HG03521 (cell line): ENCODE data around the gene EVA1A.

Experiments
- ATAC-seq: cut with Tn5 transposase; IDR thresholded peaks from one replicate; pipeline ENCODE4 v1.9.1; 2021; ENCODE audit warnings: mild to moderate bottlenecking, moderate library complexity; ENCODE audit not compliant: unreplicated experiment

The EVA1A gene

DNA sequence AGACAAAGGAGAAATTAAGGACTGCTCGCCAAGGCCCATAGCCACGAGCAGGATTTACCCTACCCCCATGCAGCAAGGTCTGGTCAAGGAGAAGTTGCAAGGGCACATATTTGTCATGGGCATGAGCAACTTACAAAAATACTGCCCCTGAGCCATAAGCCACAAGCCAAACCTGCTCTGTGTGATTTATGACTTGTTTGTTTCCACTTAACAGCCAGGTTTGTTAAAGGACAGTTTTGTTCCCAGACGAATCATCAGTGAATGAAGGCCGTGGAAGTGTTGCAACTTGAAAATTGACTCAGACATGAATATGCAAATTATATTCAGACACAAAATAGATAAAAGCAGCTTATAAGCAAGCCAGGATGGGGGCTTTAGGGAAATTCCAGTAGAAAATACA is 31.3 kb upstream of the EVA1A start:
- ATAC-seq, result no peak

DNA sequence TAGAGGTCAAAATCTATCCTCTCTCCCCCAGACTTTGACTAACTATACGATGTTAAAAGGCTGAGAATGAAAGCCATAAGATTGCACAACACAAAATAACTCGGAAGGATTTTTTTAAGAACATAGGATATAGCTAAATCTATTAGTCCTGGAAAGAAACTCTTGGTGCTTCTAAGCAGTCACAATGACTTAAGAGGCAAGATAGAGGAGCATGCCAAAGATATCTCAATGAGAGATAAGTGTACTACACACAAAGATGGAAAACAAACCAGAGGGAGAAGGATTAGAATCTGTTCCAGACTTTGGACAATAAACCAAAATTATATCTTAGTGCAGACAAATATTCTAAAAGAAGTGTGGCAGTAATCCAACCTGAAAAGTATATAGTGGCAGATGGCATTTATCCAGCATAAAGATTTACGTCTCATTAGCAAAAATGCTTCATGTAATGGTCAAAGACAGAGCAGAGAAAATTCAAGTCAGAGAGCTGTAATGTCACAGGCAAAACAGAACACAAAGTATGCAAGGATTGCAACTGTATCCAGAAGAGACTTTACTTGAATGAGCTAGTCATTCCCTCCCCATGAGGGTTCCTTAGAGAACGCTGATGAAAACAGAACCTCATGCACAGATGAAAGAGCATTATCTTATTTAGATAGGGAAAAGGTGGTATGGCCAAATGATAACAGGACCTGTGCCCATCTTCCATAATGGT is 28.8 kb upstream of the EVA1A start:
- ATAC-seq, result no peak

DNA sequence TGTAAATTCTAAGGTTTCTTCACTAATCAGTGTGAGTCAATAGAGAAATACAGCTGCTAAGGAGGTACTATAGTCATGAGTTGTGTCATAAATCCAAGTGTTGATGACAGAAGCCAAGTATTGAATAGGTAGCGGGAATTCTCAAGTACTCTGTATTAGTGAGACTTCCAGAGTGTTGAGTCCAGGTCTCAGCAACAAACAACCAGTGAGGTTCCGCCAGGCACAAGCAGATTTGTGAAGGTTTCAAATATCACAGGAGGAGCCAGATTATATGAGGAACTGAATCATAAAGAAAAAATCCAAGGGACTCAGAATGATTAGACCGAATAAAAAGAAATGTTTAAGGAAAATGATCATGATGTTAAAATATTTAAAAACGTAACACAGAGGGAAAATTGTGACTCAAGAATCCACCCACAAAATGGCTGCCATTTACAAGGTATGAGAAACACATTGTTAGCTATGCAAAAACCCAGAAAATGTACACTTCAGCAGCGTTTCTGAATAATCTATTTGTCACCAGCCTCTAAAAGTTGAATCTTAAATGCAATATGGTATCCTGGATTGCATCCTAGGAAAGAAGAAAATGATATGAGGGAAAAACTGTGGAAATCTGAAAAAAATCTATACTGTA is 27.3 kb upstream of the EVA1A start:
- no peak for ATAC-seq

DNA sequence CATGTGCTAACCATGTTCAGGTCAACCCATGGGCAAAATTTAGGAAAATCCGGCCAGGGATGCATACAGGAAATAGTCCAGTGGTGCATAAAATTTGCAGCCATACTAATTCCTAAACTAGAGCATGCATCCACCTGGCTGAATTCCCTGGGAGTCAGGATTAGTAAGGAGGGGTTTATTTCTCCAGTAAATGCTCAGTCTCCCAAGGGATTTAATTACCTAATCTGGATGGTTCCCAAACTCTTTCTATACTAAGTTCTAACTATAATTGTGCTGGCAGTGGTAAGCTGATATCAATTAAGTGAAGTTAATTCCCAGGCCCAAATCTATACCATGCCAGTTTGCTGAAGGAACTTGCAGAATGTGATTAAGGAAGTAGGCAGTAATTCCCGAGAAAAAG is 26.2 kb upstream of the EVA1A start:
- ATAC-seq, result no peak

DNA sequence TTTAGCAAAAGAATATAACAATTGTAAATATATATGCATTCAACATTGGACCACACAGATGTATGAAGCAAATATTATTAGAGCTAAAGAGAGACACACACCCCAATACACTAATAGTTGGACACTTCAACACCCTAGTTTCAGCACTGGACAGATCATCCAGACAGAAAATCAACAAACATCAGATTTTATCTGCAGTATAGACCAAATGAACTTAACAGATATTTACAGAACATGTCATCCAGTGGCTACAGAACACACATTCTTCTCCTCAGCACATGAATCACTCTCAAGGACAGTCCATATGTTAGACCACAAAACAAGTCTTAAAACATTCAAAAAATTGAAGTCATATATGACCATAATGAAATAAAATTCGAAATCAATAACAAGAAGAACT is 22.1 kb upstream of the EVA1A start:
- ATAC-seq, result no peak

DNA sequence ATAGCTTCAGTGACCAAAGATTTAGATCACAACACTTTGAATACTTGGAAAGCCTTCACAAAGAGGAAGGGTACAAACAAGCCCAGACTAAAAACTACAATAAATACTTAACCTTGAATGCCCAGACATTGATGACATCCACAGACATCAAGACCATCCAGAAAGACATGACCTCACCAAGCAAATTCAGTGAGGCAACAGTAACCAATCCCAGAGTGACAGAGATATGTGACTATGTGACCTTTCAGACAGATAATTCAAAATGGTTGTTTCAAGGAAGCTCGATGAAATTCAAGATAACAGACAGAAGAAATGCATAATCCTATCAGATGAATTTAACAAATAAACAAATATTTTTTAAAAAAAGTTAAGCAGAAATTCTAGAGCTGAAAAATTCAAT is 19.9 kb upstream of the EVA1A start:
- ATAC-seq, result no peak

DNA sequence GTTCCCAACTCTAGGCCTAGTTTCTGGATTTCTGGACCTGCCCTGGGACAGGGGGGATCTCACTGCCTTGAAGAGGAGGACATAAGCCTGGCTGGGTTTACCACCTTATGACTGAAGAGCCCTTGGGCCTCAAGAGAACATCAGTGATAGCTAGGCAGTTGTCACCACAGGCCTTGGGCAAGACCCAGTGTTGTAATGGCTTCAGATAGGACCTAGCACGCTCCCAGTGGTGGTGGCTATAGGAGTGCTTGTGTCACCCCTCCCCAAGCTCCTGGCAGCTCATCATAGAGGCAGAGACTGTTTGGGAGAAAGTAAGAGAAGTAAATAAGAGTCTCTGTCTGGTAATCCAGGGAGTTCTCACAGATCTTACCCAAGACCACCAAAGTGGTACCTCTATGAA is 19.4 kb upstream of the EVA1A start:
- no peak for ATAC-seq

DNA sequence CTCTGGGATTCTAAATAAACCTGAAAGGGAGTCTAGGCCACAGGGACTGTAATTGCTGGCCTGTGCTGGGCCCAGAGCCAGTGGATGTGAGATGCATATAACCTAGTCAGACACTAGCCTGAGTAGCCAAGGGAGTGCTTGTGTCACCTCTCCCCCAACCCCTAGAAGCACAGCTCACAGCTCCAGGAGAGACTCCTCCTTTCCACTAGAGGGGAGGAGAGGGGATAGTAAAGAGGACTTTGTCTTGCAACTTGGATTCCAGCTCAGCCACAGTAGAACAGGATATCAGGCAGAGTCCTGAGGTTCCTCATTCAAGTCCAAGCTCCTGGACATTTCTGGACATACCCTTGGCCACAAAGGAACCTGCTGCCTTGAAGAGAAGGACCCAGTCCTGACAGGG is 18.4 kb upstream of the EVA1A start:
- no peak for ATAC-seq

DNA sequence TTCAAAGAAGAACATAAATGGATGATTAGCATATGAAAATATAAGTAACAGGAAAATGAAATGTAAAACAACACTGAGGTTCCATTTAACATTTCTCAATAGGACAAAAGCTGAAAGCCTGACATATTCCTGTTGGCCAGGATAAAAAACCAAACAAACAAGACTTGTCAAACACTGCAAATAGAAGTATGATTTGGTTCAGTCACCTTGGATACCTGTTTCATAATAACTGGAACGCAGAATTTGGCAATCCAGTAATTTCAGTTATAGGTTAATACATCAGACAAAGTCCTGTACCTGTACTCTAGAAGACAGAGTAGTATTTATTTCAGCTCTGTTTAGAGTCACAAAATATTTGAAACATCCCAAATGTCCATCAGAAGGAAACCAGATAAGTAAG is 16.5 kb upstream of the EVA1A start:
- ATAC-seq, result no peak

DNA sequence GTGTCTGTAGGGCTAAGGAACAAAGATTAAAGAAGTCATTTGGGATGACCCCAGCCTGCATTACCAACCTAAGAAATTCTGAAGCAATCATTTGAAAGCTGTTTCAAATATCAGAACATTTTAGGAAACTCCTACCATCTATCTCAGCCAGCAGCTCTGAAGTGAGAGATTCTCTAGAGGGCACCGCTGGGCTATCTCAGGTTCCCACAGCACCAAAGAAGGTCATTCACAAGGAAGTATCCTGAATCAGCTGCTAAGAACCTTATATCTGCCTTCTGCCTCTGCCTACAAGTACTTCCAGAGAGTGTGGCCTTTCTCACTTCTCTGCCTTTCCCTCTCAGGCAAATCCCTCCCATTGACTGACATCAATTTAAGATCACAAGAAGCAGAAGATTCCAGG is 13.4 kb upstream of the EVA1A start:
- ATAC-seq, result no peak

DNA sequence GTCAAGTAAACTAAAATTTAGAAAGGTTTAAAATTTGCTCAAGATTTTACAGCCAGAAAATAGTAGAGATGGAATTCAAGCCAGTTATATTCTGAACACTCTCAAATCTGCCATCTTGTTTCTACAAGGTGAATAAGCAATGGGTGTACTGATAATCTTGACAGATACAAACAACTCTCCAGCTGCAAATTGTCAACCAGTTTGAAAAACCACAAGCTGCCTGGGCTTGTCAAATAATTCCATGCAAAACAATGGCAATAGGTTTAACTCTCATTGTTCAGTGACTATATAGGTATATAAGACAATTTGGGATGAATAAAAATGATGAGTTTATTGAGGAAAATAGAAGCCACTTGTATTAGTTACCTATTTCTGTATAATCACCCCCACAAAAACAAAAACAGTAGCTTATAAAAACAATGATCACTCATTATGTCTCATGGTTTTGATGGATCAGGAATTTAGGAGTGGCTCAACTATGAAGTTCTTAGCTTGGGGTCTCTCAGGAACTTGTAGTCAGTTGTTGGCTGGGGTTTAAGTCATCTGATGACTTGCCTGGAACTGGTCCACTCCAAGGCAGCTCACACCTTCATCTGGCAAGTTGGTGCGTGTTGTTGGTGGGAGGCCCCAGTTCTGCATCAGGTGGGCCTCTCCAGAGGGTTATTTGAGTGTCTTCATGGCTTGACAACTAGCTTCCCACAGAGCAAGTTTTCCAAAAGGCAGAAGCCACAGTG is 12.6 kb upstream of the EVA1A start:
- no peak for ATAC-seq

DNA sequence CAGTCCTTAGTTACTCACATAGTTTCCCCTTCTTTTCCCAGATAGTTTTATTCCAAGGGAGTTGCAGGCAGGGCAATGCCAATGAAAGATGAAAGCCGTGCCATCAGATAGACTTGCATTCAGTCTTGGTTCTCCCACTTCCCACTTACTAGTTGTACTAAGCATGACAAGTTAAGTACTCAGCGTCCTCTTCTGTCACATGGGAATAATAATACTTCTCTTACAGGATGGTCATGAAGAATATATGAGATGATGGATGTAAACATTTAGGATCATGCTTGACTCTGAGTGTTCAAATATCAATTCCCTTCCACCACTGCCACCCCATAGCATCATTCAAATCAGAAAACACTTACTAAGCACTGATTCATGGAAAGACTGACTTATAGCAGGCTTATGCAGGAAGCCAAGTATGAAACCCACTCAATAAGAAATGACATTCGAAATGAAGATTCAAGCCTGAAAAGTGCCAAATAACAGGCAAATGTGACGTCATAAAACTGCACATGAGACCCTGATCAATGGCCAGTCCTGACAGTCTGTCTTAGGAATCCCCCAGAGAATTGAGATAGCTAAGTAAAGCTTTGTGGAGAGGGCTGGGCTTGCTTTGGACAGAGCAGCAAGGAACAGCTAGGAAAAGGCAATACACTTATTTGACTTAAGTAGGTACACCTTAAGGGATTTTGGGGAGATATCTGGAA is 11.1 kb upstream of the EVA1A start:
- ATAC-seq, result no peak

DNA sequence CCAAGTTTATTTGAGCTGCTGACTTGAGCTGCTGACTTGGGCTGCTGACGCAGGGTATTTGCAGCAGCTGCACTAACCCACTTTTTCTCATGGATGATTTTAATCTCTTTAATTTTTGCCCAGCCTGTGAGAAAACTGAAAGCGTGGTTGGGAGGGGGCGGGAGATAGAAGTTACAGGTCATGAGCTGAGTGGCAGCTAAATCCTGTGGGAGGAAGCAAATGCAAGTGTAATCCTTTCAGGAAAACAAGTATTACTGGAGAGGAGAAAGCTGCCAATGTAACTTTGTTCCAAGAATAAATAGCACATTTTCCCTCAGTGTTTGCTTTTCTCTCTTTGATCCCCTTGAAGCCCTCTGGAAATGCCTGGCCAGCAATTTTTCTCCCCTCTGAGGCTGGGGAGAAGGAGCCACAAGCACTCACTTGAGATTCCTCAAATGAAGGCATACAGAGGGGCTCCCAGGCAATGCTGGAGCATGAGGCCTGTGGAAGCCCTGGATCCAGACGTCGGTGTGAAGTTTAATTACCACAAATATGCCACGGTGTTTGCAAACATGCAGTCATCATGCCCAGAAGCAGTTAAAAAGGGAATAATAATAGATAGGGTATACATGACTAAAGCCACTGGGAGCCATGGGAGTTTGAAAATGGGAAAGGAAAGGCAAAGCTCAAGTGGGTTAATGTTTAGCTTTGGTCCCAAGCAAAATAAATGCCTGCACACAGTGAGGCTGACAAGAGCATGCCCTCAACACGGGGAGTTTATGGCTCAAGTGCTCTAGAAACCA is 10.4 kb upstream of the EVA1A start:
- ATAC-seq, result no peak

DNA sequence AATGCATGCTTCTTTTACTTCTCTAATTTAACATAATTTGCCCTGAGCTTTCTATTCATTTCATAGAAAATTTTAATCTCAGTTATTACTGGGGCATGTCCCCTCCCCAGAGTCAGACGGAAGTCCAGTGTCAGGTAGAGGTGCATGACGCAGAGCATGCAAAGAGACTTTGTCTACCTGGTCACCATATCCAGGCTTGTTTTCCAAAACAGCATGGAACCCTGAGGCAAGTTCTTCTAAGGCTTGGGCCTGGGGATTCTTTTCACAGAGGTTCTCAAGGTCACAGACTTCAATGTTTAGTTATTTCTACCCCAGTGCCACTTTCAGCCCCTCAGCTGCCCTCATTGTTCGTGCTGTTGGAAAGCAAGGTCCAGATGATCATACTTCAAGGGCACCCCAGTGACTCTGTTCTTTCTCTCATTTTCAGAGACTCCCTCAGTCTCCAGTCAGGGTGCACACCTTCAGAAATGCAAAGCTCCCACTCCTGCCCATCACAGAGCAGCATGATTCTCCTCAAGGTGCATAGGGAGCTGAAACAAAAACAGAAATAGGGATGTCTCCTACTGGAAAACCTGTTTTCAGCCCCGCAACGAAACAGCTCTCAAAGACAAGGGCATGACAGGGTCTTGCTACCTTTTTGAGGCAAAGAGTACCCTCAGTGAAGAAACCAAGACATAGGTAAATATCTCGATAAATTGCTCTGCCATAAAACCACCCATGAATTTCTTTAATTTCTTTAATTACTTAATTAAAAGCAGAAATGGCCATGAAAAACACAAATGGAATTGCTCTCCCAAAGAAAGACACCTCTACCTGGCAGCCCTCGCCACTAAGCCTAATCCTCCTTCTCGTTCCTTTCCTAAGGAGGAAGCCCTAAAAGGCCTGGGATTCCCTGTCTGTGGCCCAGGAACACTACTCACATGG is 9.5 kb upstream of the EVA1A start:
- no peak for ATAC-seq

DNA sequence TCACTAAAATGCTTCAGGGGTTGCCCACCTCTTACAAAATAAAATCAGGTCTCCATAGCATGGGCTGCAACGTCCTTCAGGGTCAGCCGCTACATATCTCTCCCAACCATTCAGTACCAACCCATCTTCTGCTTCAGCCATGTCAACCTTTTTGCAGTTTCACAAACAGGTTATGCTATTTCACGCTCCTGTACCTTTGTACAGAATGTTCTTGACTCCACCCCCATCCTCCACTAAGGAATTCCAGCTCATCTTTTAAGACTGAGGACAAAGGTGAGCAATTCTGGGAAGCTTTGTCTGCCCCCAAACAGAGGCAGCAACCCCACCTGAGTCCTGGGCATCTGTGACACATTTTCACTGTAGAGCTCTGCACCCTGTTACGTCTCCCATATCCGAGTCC is 8.8 kb upstream of the EVA1A start:
- no peak for ATAC-seq

DNA sequence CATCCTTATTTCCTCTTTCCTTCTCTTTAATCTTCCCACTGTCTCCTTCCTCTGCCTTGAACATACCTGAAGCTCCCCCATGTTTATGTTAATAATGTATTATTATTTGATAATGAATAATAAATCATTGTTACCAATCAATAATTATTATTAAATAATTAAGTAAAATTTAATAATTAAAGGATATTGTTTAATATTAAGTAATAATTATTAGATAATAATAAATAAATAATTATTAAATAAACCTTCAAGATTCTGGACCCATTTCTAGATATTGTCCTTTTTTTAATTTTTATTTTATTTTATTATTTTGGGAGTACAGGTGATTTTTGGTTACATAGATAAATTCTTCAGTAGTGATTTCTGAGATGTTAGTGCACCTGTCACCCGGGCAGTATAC is 7.4 kb upstream of the EVA1A start:
- ATAC-seq, result no peak

DNA sequence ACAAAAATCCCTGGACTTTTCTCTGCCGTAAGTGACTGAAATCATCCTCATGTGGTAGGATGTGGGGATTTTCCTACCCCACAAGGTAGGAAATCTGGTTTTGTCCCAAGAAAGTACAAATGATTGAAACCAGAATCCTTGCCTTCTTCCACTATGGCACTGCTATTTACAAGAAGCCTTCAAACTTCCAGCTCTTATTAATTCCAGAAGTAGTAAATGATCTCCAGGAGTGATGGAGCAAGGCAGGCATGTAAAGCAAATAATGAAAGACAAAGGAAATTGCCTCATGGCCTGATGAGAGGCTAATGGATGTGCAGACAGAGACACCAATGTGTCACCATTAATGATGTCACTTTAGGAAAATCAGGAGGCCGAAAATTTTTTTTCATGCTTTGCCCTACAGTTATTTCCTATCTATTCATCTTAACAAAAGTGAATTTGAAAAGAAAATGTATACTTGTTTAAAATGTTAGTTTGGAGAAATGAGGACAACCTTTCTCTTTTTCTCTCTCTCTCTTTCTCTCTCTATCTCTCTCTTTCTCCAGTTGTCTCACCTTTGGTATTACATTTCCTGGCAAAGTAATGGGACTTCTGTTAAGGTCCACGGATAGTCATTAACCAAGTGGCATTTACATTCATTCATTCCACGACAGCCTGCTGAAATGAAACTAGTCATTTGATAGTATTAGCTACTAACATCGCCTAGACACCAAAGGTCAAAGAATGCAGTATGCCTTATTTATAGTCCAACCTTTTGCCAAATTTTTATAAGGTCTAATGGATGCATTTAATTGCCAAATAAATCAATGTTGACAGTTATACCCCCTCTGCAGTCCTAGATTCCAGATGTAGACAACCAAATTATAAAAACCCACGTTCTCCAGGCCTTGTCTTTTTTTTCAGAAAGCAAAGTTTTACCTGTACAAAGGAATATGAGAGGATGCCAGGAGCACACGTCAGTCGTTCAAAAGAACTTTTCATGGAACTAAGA is 5.0 kb upstream of the EVA1A start:
- no peak for ATAC-seq

DNA sequence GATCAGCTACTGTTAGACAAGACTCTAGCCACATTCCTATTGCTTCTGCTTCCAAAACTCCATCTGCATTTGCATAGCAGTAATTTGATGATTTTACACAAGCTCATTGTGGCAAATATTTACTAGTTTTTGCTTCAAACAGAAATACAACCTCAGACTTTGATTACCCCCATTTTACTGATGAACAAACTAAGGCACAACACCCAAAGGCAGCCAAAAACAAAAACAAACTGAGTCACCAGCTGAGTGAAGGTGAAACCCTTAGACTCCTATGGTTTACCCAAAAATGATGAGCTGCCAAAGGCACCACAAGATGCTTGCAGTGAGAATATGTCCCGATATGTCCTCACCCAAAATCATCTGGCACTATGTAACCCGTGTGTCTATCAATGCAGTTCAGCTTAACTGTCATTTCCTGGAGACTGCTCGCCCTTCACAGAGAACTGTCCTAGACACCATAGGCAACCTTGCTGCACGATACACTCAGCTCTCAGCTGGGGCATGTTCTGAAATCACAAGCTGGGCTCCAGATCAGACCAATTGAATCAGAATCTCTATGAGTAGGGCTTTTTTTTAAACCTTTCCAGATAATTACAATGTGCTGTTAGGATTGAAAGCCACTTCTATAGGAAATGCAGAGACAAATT is 4.1 kb upstream of the EVA1A start:
- ATAC-seq, result no peak
